Activated CD8-positive, alpha-beta memory T cell treated with anti-CD3 and anti-CD28 coated beads, Interleukin-2, amount 50 U/mL, for 24 hours (primary cell): ENCODE results near the gene UCN.
"Not testable (repeated sequence)": the region's sequence is repeated elsewhere in the genome, so short reads cannot be mapped to it uniquely, and the experiment has no call there.

Source experiments
- DNase-seq: peaks from one replicate; pipeline ENCODE4 v3.0.0-alpha.2; 2020; ENCODE audit errors: extremely low read depth

UCN gene

GRCh38 chr2:27314709-27315108 is 6.5 kb upstream of the UCN start:
- DNase-seq, result no peak

GRCh38 chr2:27313882-27314645 is 5.8 kb upstream of the UCN start:
- no peak for DNase-seq

GRCh38 chr2:27312152-27312551 is 3.9 kb upstream of the UCN start:
- DNase-seq, result no peak

GRCh38 chr2:27309651-27310050 is 1.4 kb upstream of the UCN start:
- DNase-seq, result no peak

- DNase-seq, result no peak
Observed at GRCh38 chr2:27307545-27308358, 493 bp downstream of the UCN start.

- no peak for DNase-seq
Observed at GRCh38 chr2:27307287-27307544, 1.0 kb downstream of the UCN start.

- DNase-seq, result no peak
Observed at GRCh38 chr2:27306573-27307286, 1.5 kb downstream of the UCN start.

- DNase-seq, result no peak
Observed at GRCh38 chr2:27306136-27306535, 2.1 kb downstream of the UCN start.

- DNase-seq, result no peak
Observed at GRCh38 chr2:27305516-27305915, 2.7 kb downstream of the UCN start.

- DNase-seq, result no peak
Observed at GRCh38 chr2:27304488-27305240, 3.6 kb downstream of the UCN start.

- no peak for DNase-seq
Observed at GRCh38 chr2:27303093-27304025, 4.9 kb downstream of the UCN start.

- DNase-seq, result not testable (repeated sequence)
Observed at GRCh38 chr2:27300606-27301005, 7.6 kb downstream of the UCN start.

GRCh38 chr2:27298391-27299080 is 9.7 kb downstream of the UCN start:
- no peak for DNase-seq

GRCh38 chr2:27297195-27297594 is 11.1 kb downstream of the UCN start:
- DNase-seq, result no peak

GRCh38 chr2:27296481-27296880 is 11.8 kb downstream of the UCN start:
- DNase-seq, result no peak

GRCh38 chr2:27294928-27295327 is 13.3 kb downstream of the UCN start:
- DNase-seq, result no peak

- no peak for DNase-seq
Observed at GRCh38 chr2:27291865-27292264, 16.4 kb downstream of the UCN start.

GRCh38 chr2:27290549-27290948 is 17.7 kb downstream of the UCN start:
- DNase-seq, result no peak

- DNase-seq, result no peak
Observed at GRCh38 chr2:27288610-27289009, 19.6 kb downstream of the UCN start.

GRCh38 chr2:27285481-27285880 is 22.8 kb downstream of the UCN start:
- no peak for DNase-seq
